HG03139 (cell line): Measurements from ENCODE around the gene CARM1.

Experiments used
- ATAC-seq: cut with Tn5 transposase; IDR thresholded peaks from one replicate; pipeline ENCODE4 v1.9.1; 2021; ENCODE audit not compliant: unreplicated experiment

The CARM1 gene

DNA sequence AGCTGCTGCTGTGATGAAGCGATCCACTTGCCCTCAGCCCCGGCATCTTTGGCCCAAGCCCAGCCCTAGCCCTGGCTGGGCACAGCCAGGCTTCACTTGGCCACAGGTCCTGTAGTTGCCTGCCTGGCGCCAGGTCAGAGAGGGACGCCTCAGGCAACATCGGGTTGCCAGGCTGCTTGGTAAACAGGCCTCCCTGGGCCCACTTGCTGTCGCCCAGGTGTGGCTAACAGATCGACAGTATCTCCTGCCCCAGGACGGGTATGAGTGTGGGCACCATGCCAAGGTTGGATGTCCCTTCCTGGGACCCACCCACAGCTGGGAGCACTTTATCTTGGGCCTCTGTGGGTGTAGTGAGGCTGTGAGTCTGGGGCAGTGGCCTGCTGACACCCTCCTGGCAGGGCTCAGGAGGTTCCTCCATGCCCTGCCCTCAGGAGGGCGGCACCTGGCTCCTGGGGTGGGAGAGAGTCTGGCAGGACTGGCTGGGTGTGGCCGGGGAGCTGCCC lies 27.8 kb downstream of the CARM1 start:
- ATAC-seq = no peak

DNA sequence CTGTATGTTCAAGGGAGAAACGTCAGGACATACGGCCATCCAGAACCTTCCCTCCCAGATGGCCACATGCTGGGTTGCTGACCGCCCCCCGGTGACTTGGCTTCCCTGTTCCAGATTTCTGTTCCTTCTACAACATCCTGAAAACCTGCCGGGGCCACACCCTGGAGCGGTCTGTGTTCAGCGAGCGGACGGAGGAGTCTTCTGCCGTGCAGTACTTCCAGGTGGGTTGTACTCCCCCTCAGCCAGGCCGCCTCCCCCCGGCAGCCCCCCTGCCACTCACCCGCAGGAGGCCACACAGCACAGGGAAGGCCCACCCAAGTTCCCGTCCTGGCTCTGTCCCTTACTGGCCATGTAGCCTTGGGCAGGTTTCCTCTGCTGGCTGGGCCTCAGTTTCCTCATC lies 36.6 kb downstream of the CARM1 start:
- no peak for ATAC-seq

DNA sequence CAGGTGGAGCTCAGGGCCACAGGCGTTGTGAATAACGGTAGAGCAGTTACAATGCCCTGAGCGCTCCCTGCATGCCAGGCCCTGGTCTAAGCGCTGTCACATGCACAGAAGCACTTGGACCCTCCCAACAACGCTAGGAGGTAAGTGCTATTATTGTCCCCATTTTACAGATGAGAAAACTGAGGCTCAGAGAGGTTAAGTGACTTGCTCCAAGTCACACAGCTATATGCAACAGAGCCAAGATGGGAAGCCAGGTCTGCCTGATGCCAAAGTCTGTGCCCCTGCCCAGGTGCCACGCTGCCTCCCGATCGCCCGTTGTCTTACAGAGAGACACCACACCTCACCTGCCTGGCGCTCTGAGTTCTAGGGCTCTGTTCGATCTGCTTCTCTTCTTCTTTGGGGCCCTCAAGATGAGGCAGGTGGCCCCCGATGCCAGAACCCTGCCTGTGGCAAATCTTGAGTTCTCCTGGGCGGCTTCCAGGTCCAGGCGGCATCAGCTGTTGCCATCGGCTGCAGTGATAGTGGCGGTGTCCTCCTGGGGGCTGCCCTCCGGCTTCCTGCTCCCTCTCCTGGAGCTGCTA lies 37.1 kb downstream of the CARM1 start:
- no peak for ATAC-seq

DNA sequence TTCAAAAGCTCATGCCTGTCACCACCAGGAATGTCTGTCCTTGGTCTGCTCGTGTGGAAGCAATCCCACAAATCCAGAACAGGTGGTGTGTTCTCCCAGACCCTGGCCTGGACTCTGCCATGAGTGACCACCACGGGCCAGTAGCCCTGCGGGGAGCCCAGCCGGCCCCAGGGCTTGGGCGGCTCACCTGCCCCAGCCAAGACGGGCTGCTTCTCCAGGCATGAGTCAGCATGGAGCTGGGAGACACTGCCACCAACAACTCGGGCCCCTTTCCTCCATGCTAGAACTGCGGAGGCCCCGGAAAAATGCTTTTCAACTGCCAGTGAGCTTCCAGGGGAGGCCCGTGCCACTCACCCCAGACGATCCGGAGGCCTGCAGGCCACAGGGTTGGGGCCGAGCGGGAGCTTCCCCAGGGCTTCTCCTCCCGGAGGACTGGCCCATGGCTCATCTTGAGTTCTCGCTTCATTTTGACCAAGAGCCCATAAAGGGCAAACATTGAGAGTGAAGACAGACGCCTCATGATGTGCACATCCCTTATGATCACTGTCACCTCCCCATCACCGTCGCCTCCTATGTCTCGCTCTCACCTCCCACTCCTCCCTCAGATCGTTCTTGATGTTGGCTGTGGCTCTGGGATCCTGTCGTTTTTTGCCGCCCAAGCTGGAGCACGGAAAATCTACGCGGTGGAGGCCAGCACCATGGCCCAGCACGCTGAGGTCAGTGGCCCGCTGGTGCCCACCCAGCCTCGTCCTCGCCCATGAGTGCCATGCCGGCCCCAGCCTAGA lies 40.4 kb downstream of the CARM1 start:
- ATAC-seq = no peak

DNA sequence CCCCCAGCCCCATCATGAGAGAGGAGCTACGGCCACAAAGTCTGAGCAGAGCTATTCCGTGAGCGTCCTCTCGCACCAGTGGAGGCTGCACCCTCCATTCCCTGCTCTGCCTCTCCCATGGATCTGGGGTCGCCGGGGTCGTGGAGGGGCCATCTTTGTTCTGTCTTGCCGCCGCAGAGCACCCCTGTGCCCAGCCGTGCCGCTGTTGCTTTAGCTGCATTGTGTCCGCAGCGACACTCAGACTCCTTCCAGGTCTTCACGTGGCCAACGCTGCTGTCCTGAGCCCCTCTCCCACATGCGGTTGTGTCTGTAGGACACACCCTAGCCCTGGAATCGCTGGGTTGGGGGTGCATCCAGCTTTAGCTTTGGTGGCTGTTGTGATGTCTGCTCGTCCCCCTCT lies 41.3 kb downstream of the CARM1 start:
- ATAC-seq = no peak

DNA sequence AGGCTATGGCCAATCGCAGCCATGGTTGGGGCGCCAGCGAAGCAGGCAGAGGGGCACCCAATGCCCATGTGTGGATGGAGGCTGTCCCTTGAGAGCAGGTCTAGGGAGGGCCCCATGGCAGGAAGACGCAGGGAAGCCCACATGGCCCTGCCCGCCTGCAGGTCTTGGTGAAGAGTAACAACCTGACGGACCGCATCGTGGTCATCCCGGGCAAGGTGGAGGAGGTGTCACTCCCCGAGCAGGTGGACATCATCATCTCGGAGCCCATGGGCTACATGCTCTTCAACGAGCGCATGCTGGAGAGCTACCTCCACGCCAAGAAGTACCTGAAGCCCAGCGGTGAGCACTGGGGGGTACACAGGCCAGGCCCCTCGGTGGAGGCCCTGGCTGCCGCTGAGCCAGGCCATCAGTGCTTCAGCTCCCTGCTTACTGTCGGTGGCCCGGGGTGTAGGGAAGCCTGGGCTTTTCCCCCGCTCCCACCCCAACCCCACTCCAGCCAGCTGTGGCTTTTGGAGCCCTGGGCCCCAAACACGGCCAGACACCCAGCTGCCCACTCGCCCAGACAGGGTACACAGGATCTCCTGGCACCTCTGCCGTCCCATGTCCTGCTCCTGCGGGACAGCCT lies 42.5 kb downstream of the CARM1 start:
- ATAC-seq = no peak

DNA sequence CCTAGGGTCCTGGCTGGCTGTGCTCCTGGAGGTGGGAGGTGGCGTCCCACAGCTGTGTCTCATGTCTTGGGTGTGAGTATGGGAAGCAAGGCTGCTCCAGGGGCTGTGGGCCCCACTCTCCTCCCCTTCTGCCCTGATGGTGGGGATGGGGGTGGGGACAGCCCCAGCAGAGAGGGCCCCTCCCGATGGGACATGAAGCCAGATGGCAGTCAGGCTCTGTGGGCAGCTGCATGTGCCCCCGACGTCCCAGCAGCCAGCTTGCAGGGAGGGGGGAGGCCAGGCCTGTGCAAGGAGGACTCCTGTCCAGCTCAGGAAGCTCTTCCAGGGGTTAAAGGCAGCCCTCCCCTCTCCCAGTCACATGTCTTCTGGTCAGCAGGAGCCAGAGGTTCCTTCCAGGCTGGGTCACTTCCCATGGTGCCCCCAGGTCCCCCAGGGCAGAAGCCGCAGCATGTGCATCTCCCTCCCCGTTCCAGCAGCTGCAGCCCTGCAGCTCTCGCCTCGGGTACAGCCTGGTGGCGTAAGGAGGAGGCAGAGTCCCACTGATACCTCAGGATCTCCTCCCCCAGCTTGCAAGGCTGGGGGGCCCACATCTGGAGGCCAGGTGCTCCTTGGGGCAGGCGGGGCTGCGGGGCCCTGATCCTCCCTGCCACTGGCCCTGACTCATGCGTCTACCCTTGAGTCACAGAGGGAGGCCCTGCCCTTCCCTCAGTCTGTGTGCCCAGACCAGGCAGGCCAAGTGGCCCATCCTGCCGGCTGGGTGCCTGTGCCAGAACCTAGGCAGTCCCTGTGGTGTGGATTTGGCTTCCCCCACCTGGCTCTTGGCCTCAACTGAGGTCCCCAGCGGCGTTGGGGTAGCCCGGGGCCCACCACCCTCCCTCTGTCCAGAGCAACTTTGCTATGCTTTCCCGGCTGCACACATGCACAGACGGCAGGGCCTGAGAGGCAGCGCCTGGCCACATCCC lies 44.1 kb downstream of the CARM1 start:
- ATAC-seq = no peak

DNA sequence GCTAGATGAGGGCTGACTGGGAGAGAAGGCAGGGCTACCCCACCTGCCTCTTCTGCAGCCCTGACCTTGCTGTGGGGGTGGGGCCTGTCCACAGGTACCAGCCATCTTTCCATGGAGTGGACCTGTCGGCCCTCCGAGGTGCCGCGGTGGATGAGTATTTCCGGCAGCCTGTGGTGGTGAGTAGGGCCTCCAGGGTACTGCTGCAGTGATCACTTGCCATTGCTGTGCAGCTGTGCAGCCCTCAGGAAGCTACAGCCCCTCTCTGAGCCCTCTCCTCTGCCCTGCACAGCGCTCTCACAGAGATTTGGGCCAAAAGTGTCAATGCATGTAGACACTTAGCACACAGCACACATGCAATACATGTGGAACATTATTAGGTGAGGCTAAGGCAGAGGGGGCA lies 45.2 kb downstream of the CARM1 start:
- no peak for ATAC-seq

DNA sequence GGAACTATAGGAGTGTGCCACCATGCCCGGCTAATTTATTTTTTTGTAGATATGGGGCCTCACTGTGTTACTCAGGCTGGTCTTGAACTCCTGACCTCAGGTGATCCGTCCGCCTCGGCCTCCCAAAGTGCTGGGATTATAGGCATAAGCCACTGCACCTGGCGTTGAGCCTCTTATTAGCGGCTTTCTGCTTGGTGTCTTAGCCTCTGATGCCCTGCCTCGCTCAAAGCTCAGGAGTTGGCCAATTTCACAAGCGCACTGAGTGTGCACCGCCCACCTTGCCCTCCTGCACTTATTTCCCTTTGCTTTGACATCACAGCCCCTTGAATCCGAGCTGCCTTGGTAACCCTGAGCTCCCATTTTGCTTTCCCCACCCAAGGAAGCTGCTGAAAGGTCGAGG lies 47.0 kb downstream of the CARM1 start:
- no peak for ATAC-seq

DNA sequence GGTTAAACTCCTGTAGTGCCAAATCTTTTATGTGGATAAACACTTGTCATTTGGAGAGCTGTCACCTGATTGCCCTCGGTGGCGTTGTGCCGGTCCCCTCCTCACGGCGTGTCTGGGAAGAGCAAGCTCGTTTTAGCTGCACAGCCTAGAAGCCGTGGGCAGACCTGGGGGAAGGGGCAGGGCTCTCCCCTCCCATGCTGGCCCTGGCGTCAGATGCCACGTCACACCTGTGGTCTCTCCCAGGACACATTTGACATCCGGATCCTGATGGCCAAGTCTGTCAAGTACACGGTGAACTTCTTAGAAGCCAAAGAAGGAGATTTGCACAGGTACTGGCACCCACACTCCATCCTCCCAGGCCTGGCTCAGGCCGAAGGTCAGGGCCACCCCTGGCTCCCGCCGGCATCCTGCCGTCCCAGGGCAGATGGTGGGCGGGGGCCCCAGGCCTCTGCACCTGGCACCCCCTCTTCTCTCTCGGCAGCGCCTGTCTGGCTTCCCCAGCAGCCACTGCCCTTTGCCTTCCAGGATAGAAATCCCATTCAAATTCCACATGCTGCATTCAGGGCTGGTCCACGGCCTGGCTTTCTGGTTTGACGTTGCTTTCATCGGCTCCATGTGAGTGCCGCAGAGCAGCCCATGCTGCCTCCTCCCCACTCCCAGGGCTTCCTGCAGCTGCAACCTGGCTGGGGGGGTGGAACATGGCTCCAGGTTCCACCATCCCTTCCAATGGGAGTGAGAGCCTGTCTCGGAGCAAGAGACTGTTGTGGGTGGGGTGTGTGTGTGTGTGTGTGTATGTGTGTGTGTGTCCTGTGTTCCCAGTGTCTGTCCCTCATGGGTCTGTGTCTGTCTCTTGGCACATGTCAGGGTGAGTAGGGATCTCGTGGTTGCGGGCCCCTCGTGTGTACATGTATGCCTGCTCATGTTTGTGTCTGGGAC lies 48.3 kb downstream of the CARM1 start:
- no peak for ATAC-seq

DNA sequence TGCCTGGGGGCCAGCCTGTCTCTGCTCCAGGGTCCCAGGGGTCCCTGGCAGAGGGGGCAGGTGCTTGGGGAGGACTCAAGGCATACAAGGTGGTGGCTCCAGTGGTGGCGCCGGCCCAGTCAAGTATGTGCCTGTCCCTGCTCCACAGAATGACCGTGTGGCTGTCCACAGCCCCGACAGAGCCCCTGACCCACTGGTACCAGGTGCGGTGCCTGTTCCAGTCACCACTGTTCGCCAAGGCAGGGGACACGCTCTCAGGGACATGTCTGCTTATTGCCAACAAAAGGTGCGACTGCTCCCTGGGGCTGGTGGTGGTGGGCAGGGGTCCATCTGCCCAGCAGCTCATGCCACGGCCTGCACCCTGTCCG lies 48.9 kb downstream of the CARM1 start:
- no peak for ATAC-seq

DNA sequence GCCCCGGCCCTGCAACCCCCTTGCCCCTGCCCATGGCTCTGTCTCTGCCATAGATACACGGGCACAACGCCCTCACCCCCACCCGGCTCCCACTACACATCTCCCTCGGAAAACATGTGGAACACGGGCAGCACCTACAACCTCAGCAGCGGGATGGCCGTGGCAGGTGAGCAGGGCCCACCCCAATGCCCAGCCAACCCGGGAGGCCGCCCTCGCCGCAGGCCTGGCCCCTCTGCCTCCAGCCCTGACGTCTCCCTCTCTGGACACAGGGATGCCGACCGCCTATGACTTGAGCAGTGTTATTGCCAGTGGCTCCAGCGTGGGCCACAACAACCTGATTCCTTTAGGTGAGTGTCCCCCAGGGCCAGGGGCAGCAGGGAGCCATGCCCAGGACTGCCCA lies 49.4 kb downstream of the CARM1 start:
- ATAC-seq = no peak

DNA sequence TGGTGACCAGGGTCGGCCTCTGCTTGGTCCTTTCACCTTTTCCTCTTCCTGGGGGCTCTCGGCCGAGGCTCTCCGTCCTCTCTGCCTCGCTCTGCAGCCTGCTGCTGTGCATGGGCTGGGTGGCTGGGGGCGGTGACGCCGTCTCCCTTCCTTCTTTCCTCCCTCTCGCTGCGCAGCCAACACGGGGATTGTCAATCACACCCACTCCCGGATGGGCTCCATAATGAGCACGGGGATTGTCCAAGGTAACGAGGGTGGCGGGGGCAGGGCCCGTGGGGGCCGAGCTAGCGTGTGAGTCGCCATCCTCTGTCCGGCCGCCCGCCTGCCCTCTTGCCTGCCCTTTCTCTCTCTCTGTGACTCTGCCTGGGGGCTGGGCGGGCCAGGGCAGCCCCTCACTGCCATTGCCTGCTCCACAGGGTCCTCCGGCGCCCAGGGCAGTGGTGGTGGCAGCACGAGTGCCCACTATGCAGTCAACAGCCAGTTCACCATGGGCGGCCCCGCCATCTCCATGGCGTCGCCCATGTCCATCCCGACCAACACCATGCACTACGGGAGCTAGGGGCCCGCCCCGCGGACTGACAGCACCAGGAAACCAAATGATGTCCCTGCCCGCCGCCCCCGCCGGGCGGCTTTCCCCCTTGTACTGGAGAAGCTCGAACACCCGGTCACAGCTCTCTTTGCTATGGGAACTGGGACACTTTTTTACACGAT lies 50.0 kb downstream of the CARM1 start:
- no peak for ATAC-seq

DNA sequence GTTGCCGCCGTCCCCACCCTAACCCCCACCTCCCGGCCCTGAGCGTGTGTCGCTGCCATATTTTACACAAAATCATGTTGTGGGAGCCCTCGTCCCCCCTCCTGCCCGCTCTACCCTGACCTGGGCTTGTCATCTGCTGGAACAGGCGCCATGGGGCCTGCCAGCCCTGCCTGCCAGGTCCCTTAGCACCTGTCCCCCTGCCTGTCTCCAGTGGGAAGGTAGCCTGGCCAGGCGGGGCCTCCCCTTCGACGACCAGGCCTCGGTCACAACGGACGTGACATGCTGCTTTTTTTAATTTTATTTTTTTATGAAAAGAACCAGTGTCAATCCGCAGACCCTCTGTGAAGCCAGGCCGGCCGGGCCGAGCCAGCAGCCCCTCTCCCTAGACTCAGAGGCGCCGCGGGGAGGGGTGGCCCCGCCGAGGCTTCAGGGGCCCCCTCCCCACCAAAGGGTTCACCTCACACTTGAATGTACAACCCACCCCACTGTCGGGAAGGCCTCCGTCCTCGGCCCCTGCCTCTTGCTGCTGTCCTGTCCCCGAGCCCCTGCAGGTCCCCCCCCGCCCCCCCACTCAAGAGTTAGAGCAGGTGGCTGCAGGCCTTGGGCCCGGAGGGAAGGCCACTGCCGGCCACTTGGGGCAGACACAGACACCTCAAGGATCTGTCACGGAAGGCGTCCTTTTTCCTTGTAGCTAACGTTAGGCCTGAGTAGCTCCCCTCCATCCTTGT lies 50.7 kb downstream of the CARM1 start:
- no peak for ATAC-seq

DNA sequence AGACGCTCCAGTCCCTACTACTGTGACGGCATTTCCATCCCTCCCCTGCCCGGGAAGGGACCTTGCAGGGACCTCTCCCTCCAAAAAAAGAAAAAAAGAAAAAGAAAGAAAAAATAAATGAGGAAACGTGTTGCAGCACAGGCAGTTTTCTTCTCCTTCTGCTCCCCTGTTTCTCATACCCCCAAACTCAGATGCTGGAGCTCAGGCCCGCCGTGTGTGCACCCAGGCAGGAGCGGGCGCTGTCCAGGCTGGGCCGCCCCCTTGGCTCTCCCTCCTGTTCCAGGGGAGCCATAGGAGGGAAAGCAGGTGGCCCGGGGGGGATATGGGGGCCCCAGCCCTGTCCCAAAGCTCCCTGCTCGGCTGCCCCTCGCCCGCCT lies 51.3 kb downstream of the CARM1 start:
- ATAC-seq = no peak

DNA sequence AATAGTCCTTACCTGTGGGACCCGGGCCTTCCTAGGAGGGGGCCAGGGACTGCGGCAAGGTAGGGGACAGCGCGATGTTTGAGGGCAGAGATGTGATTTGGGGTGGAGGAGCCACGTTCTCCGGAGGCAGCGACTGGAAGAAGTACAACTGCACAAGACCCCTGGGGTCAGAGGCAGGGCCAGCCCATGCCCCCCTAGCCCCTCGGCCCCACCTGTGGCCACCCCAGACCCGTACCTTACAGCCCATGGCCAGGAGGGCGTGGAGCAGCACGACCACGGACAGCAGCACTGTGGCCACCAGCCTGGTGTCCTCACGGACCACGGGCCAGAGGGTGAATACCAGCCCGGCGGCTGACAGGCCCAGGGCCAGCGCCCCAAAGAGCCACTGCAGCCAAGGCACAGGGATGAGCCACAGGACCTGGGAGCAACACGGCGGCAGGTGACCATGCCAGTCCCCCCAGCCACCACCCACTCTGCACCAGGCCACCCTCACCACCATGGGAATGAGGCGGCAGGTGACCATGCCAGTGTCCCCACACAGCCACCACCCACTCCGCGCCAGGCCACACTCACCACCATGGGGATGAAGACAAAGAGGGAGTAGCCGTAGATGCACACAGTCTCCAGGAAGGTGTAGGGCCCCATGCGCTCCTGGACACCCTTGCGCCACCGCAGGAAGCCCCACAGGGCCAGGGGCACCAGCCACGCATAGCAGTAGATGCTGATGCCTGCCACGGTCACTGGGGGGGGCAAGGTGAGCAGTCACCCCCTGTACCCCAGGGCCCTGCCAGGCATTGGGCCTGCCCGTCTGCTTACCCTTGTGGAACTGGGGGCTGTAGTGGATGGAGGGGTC lies 52.1 kb downstream of the CARM1 start:
- no peak for ATAC-seq

DNA sequence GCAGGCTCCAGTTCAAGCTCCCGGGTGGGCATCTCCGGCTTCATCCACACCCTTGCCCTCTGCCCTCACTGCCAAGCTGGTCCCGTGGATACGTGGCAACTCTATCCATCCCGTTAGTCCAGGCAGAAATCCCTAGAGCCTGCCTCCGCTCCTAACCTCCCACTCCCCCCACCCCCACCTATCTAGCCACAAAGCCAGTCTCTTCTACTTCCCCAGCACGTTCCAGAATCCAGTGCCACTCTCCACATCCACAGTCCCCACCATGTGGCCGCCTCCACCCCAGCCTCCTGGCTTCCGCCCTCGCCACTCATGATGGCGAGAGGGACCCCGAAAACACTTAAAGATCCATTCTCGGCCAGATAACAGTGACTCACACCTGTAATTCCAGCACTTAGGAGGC lies 53.2 kb downstream of the CARM1 start:
- ATAC-seq = no peak
